Activated T-cell treated with anti-CD3 and anti-CD28 coated beads, Interleukin-2, amount 50 U/mL, for 1 hour (primary cell): ENCODE results near the gene ZNF444.

Experiments
- DNase-seq: peaks from one replicate; pipeline ENCODE4 v3.0.0-alpha.2; 2020

The ZNF444 gene

DNA sequence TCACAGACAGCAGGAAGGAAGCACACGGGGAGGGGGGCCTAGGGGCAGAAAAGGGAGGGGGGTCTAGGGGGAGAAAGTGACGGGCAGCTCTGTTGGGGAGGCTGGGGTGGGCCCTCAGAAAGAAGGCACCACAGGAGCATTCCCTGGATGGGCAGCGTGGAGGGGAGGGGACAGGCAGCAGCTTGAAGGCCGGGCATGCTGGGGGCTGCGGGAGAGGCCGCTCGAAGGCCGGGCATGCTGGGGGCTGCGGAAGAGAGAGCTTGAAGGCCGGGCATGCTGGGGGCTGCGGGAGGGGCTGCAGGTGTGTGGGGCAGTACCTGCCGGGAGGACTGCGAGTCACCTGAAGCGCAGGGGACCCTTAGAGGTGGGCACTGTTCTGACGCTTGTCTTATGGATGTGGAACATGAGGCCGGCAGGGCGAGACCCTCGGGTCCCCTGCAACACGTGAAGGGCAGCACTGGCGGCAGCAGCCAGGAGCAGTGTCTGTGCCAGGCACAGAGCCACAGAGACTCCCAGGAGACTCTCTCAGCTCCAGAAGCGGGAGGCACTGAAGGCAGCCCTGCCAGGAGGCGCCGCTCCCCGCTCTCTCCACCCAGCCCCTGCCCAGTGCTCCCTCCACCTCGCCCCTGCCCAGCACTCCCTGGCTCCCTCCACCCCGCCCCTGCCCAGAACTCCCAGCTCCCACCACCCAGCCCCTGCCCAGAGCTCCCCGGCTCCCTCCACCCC lies 33.3 kb upstream of the ZNF444 start:
- DNase-seq = no peak

DNA sequence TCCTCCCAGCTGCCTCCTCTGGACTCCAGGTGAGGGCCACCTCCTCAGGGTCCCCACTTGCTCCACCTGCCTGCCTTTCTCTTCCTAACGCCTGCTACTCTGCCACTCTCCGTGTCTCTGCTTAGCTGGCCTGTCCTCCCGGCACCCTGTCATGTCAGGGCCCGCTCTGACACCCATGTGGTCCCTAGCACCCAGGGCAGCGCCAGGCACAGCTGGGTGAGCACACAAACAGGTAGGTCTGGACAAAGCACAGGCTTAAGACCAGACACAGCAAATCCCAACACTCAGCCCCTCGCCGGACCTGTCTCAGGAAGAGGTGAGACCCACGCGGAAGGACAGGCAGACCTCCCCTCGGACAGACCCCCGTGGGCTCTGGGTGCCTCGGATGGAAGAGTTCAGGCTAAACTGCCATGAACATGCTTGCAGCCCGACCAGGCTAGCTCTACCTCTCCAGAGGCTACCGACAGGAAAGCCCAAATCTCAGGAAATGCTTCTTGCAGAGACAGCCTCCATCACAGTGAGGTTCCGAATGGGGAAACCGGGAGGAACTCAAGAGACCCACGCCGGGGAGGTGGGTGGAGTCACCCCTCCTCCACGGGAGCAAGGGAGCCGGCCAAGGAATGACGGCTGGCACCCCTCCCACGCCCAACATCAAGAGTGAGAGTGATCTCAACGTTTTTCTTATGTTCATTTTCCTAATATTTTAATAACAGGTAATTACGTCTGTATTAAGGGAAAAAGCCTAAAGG lies 32.5 kb upstream of the ZNF444 start:
- DNase-seq = no peak

DNA sequence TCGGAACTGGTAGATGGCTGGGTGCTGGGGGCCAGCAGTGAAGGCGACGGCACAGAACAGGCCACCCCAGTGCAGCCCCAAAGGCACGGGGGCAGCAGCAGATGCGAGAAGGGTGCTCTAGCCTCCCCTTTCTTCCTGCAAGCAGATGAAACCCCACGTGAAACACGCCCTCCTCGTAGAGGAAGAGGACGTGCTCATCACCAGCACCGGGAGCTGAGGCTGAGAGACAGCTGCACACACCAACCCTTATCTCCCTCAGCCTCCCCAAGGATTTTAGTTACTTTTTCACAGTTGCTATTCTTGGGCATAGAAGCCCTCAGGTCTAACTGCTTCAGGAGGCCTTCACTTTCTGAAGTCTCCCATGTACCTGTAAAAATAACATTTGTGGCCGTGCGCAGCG lies 31.9 kb upstream of the ZNF444 start:
- no peak for DNase-seq

DNA sequence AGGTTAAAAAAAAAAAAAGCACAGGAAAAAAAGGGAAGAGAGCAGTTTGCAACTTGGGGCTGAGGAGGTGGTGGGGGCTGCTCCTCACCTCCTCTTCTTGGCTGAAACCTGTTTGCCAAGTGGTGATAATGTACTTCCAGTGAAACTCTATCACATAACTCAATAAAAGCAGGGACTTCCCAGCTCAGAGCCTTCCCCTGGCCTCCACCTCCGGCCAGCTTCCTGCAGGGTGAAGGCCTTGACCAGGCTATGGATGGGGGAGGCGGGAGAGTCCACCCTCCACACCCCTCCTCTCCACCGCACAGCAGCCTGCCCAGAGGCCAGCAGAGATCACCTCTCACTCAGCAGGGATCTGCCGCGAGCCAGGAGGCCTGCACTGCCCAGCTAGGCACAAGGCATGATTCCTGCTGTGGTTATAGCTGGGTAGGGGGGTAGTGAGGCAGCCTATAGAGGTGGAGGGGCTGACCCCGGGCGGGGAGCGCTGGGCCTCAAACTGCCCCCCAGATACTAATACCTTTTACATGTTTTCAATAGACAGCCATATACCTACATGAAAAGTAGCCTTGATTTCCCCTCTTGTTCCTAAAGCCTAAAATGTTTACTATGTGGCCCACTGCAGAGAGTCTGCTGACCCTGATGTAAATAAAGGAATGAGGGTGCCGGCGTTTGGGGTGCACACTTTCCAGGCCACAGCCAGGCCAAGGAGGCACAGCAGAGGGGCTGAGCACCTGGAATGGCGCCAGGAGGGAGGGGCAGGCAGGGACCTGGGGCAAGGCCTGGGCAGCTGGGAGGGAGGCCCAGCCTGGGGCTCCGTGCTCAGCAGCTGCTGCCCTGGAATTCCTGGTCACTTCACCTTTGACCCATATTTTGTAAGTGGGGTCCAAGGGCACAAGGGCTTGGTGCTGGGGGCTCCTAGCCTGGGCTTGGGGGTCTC lies 30.3 kb upstream of the ZNF444 start:
- no peak for DNase-seq

DNA sequence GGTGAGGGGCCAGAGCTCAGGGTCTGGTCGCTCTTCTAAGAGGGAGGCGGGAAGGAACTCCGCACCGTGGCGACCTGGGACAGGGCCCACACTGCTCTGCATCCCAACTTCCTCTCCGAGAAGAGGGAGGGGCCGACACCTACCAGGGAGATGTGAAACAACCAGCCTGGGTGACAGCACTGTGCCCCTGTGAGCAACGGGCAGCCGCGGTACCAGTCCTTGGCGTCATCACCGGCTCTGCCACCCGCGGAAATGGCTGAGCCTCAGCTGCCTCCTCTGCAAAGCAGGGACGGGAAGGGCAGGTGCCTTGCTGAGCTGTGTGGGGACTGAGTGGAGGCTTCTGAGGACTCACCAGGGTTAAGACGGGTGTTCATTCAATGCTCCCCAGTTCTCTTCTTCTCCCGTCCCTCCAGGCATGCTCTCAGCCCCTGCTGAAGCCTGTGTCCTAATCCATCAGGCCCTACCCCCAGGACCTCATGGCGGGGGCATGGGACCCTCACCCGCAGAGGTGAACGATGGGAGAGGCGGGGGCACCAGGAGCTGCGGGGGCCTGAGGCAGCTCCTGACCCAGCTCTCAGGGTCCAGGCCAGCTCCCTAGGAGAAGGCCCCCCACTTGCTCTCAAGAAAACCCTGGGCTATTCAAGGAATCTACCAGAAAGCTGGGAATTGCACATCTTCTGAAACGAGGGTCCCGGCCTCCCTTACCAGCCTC lies 29.3 kb upstream of the ZNF444 start:
- DNase-seq = peak; percentile 52

DNA sequence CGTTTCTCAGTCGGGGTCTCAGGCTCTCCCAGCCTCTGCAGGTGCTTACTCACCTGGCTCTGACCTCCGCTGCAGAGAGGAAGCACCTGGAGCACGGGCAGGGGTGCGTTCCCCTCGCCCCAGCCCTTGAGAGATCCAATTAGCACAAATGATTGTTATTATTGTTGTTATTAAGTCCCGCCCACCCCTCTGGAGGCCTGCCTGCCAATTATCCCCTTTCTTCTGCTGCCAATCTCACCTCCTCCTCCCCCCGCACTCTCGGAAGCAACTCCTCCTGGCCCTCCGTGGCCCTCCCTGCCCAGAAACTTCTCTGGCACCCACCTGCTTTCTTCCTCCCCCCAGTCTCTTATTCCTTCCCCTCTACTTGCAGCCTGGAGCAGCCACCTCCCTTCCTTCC lies 28.8 kb upstream of the ZNF444 start:
- DNase-seq = no peak

DNA sequence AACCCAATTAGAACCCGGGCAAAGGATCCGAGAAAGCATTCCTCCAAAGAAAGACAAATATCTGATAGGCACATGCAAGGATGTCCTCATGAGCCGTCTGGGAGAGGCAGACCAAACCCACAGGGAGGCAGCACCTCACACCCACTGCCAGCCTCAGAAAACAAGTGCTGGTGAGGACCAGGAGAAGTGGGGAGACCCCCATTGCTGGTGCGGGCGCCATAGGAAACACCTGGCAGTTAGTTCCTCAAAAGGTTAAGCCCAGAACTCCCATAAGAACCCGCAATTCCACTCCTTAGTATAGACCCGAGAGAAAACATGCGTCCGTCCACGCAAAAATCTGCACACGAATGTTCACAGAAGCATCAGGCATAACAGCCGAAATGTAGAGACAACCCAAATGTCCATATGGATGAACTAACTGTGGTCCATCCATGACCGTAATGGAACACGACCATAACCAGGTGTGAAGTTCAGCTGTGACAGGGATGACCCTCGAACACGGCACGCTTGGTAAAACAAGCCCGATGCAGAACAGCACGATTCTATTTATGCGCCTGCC lies 27.9 kb upstream of the ZNF444 start:
- DNase-seq = no peak

DNA sequence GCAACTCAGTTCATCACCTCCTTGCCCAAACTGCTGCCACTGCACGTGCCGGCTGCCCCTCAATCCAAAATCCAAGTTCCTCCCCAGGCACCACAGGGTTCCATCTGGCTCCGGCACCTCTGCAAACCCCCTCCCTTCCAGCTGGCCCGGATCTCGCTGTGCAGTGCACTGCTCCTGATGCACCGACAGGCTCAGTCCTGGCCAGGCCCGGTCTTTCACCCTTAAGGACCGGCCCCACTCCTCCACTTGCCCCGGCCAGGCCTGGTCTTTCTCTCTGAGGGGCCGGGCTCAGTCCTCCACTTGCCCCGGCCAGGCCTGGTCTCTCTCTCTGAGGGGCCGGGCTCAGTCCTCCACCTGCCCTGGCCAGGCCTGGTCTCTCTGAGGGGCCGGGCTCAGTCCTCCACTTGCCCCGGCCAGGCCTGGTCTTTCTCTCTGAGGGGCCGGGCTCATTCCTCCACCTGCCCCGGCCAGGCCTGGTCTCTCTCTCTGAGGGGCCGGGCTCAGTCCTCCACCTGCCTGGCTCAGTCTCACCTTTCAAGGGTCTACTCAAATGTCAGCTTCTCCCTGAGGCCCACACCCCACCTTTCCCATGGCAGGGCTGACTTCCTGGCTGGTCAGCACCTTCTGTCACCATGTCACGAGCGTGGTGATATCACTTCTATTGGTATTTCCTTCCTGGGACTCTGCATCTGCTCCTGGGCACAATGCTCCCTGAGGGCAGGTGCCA lies 26.9 kb upstream of the ZNF444 start:
- no peak for DNase-seq

DNA sequence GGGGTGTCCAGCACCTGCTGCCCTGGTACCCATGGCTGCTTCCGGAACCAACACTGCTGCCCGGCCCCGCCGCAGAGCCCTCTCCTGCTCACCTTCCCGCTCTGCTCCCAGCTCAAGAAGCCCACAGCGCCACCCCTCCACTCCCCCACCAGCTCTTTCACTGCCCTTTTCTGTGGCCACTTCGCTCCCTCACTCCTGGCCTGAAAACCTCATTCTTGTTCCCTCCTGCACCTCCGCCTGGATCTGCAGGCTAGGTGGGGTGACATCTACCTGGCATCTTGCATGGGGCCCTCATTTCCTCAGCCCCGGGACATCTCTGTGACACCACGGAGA lies 26.3 kb upstream of the ZNF444 start:
- no peak for DNase-seq

DNA sequence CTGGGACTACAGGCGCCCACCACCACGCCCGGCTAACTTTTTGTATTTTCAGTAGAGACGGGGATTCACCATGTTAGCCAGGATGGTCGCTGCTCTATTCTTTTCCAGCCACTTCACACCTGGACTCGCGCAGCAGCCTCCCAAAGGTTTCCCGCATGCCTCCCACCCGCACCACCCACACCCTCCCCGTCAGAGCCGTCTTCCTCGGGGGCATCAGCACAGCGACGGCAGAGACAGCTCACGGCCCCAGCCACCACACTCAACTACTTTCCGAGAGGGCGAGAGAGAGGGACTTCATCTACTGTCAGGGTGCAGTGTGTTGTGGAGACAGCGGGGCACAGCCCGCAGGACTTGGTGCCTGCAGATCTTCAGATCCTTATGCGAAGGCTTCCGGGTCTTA lies 25.6 kb upstream of the ZNF444 start:
- DNase-seq = no peak

DNA sequence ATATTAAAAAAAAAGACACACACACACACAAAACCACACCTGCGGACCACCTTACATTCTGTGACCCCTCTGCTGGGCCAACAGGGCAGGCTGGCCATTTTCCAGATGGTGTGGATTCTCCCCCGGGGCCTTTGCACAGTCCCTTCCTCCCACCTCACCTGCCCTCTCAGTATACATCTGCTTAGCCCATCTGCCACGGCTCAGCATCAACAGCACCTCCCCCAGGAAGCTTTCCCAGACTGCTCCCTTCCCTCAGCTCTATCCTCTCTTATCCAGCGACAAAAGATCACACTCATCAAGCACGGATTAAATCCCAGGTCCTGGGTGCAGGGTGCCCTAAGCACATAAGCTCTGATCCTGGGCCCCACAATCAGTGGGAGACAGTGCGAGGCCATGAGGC lies 24.5 kb upstream of the ZNF444 start:
- DNase-seq = no peak

DNA sequence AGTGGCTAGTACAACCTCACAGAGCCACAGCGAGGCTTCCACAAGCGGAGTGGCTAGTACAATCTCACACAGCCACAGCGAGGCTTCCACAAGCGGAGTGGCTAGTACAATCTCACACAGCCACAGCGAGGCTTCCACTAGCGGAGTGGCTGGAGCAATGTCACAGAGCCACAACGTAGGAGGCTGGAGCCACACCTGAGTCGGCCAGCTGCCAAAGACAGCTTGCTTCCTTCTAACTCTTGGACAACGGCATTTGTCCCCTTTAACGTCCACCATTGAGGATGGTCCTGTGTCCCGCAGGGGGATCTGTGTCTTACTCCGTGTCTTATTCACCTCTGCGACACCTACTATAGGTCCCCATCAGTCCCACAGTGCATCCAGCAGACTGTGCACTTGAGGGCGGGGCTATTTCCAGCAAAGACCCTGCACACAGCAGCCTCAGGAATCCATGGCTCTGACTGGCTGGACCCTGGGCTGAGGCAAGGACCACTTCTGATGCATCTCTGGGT lies 23.7 kb upstream of the ZNF444 start:
- no peak for DNase-seq

DNA sequence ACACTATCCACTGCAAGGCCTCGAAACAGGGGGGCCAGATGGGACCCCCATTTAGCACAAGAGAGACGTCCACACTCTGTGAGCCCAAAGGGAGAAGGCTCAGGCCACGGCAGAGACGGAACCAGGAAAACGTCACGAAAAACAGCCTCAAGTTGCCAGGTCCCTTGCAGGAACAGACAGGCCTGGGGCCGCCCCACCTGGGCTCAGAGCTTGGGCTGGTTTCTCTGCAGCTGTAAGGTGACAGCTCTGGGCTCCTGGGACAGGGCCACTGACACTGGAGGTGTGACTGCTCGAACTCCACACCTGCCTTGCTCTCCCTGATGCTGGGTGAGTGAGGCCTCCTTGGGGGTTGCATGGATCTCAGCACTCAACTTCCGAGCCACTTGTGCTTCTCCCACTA lies 23.2 kb upstream of the ZNF444 start:
- no peak for DNase-seq

DNA sequence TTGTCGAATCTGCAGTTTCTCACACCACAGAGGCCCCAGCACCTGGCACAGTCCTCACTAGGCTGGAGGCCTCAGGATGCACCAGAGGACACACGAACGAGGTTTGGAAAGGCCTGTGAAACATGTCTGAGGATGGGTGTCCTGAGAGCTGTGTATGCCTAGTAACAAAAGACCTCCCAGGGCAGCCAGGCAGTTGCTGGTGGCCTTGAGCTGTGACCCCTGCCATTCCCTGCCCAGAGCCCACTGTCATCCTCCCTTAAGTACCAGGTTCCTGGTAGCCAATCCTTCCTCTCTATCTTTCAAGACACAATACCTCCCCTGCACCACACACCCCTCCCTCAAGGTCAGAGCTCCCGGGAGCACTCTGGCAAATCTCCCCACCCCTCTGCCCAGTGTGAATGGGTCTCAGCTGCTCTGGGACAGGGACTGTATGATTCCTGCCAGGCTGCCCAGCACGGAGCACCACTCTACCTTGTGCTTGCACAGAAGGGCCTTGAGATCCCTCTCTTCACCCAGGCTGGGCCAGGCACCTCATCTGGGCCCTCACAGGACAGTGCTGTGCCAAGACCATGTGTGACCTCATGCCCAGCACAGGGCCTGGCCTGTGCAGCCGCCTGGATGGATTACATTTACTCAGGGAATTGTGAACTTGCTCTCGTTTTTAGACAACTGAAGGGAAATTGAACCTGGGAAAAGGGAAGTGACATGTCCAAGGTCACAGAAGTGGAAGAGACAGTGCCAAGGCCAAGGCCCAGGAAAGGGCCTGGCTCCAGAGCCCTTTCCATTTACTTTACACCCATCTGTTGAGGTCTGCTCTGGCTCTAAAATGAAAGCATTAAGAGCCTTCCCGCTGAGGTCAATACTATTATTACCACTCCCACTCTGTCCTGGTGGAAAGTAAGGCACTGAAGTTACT lies 22.2 kb upstream of the ZNF444 start:
- DNase-seq = no peak

DNA sequence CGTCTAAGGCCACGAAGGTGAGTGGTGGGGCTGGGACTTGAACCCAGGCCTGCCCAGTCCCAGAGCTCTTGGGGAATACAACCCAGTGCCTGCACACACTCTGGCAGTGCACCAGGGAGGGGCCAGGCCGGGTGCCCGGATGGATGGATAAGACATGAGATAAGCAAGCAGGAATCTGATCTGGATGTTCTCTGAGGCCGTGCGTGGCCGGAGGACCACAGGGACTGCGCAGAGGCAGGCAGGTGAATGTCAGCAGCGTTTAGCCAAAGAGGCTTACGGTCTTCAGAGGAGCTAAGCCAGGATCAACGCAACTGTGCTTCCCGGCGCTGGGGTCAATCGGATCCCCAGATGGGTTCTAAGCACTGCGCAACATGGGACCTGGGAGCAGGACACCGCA lies 21.5 kb upstream of the ZNF444 start:
- DNase-seq = no peak

DNA sequence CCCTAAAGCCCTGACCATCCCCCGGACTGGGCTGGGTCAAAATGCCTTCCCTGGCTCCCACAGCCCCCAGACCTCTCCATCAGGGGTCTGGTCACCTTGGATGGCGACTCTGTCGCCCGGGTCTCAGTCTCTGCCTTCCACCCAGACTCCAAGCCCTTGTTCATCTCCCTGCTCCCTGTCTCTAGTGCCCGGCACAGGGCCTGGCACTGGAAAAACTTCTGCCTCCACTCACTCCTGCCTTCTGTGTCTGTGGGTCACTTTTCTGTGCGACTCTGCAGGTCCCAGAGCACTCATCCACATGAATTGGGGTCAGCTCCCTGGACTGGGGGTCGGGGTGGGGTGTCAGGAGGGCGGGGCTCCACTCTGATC lies 21.1 kb upstream of the ZNF444 start:
- no peak for DNase-seq

DNA sequence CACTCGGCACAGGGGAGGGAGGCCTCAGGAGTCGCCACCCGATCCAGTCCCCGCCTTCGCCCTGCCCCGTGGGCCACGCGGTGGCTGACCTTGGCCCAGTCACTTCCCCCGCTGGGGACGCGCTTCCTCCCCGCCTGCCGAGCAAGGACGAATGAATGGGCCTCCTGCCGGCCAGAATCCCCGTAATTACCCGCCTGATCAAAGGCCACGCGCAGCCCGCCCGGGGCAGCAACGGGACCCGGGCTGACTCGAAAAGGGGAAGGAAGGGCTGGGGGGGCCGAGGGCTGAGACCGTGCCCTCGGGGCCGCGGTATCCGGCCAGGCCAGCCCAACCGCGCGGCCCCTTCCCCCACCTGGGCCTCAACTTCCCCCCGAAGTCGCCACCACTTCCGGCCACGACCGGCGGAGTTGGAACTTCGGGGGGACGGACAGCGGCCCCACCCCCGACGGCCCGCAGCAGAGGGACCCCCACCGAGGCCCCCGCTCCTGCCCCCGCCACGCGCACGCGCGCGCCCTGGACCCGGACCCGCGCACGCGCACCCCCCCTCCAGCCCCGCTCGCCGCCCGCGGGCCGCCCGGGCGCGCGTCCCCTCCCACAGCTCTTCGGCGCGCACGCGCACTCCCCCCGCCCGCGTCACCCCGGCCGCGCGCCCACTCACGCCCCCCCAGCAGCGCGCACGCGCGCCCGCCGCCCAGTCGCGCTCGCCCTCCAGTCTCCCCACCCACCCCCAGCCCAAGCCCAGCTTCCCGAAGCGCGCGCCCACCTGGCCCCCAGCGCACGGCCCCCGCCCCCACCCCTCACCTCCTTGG lies 20.5 kb upstream of the ZNF444 start:
- peak; percentile 80 for DNase-seq

DNA sequence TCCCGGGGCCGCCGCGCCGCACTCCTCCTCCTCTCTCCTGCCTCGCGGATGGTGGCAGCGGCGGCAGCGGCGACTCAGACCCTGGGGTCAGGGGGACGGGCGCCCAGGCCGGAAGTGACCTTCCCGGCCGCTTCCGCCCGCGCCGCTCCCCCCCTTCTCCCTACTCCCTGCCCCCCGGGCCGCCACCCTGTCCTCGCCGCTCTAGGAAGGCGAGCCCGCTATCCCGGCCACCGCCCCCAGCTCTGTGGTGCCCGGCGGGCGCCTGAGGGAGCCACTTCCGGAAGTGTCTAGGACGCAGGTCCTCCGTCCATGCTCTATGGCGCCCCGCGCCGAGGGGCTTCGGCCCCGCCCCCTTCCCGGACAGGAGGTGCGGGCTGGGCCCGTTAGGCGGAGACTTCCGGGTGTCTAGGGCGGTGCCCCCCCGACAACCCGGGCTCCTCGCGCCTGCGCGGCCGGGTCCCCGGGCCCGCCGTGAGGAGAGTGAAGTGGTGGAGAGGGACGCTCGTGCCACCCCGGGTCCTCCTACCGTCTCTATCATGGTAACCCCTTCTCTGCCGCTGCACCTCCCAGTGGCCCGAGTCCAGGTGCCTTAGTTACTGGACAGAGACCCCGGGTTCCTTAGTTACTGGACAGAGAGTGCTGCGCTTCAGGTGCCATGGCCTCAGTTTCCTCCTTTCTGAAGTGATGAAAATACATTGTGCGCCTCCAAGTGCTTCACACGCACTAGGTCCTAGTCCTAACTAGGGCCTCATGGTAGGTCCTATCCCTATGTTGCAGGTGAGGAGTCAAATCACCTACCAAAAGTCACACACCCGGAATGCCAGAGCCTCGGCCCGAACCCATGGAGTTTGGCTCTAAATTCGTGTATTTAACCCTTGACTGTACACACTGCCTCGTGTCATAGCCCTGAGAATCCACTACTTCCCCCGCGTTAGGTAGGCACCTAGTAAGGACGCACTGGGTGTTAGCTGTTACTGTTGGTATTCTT lies 19.6 kb upstream of the ZNF444 start, which contains the start of gene ZNF787:
Gene ZNF787, minus strand, starts transcription at position 116 of the 988 bp plus-strand sequence. CDS start 18,078 bp downstream, outside the sequence.
- DNase-seq = peak; percentile 99
